ENCODE data around the gene CACNA2D1.

The CACNA2D1 gene

GRCh38 chr7:81937091-81937490 lies 506.5 kb downstream of the CACNA2D1 start:
- no peak overlapping the region for H3K27ac ChIP-seq (ENCODE audit: low read length)
- no peaks in the 10 kb centered on the region for H3K4me1 ChIP-seq (ENCODE audit: control insufficient read depth in 1 of 2, insufficient read depth in 2 of 2, low read length in 2 of 2)
- no peaks in the 10 kb centered on the region for H3K9me3 ChIP-seq (ENCODE audit: control insufficient read depth in 1 of 2, low read length in 2 of 2)
- no peak overlapping the region for H3K4me3 ChIP-seq (ENCODE audit: low read depth in 1 of 2, low read length in 2 of 2)
- H3K27me3 ChIP-seq (ENCODE audit: low read depth, low read length): no peaks in the 10 kb centered on the region
- H3K36me3 ChIP-seq (ENCODE audit: control insufficient read depth in 1 of 2, insufficient read depth in 2 of 2, low read length in 2 of 2): no peaks in the 10 kb centered on the region

GRCh38 chr7:81934596-81935301 lies 508.8 kb downstream of the CACNA2D1 start:
- no peaks in the 10 kb centered on the region for H3K4me1 ChIP-seq (ENCODE audit: control insufficient read depth in 1 of 2, insufficient read depth in 2 of 2, low read length in 2 of 2)
- no peaks in the 10 kb centered on the region for H3K27me3 ChIP-seq (ENCODE audit: low read depth, low read length)
- H3K9me3 ChIP-seq (ENCODE audit: control insufficient read depth in 1 of 2, low read length in 2 of 2): no peaks in the 10 kb centered on the region
- H3K27ac ChIP-seq (ENCODE audit: low read length): no peak overlapping the region
- H3K36me3 ChIP-seq (ENCODE audit: control insufficient read depth in 1 of 2, insufficient read depth in 2 of 2, low read length in 2 of 2): no peaks in the 10 kb centered on the region
- H3K4me3 ChIP-seq (ENCODE audit: low read depth in 1 of 2, low read length in 2 of 2): no peak overlapping the region

GRCh38 chr7:81932936-81933335 lies 510.6 kb downstream of the CACNA2D1 start:
- H3K36me3 ChIP-seq (ENCODE audit: control insufficient read depth in 1 of 2, insufficient read depth in 2 of 2, low read length in 2 of 2): no peaks in the 10 kb centered on the region
- H3K4me1 ChIP-seq (ENCODE audit: control insufficient read depth in 1 of 2, insufficient read depth in 2 of 2, low read length in 2 of 2): no peaks in the 10 kb centered on the region
- no peak overlapping the region for H3K27ac ChIP-seq (ENCODE audit: low read length)
- H3K27me3 ChIP-seq (ENCODE audit: low read depth, low read length): no peaks in the 10 kb centered on the region
- no peaks in the 10 kb centered on the region for H3K9me3 ChIP-seq (ENCODE audit: control insufficient read depth in 1 of 2, low read length in 2 of 2)
- no peak overlapping the region for H3K4me3 ChIP-seq (ENCODE audit: low read depth in 1 of 2, low read length in 2 of 2)

GRCh38 chr7:81929386-81929785 lies 514.2 kb downstream of the CACNA2D1 start:
- H3K9me3 ChIP-seq (ENCODE audit: control insufficient read depth in 1 of 2, low read length in 2 of 2): no peaks in the 10 kb centered on the region
- H3K36me3 ChIP-seq (ENCODE audit: control insufficient read depth in 1 of 2, insufficient read depth in 2 of 2, low read length in 2 of 2): no peaks in the 10 kb centered on the region
- H3K27me3 ChIP-seq (ENCODE audit: low read depth, low read length): no peaks in the 10 kb centered on the region
- H3K4me1 ChIP-seq (ENCODE audit: control insufficient read depth in 1 of 2, insufficient read depth in 2 of 2, low read length in 2 of 2): no peaks in the 10 kb centered on the region
- H3K4me3 ChIP-seq (ENCODE audit: low read depth in 1 of 2, low read length in 2 of 2): no peak overlapping the region
- no peak overlapping the region for H3K27ac ChIP-seq (ENCODE audit: low read length)

- H3K4me1 ChIP-seq (ENCODE audit: control insufficient read depth in 1 of 2, insufficient read depth in 2 of 2, low read length in 2 of 2): no peaks in the 10 kb centered on the region
- no peak overlapping the region for H3K4me3 ChIP-seq (ENCODE audit: low read depth in 1 of 2, low read length in 2 of 2)
- H3K9me3 ChIP-seq (ENCODE audit: control insufficient read depth in 1 of 2, low read length in 2 of 2): no peaks in the 10 kb centered on the region
- no peak overlapping the region for H3K27ac ChIP-seq (ENCODE audit: low read length)
- H3K27me3 ChIP-seq (ENCODE audit: low read depth, low read length): no peaks in the 10 kb centered on the region
- no peaks in the 10 kb centered on the region for H3K36me3 ChIP-seq (ENCODE audit: control insufficient read depth in 1 of 2, insufficient read depth in 2 of 2, low read length in 2 of 2)
Observed at GRCh38 chr7:81926154-81926553, 517.4 kb downstream of the CACNA2D1 start.

GRCh38 chr7:81925530-81925929 lies 518.0 kb downstream of the CACNA2D1 start:
- no peak overlapping the region for H3K27ac ChIP-seq (ENCODE audit: low read length)
- H3K4me1 ChIP-seq (ENCODE audit: control insufficient read depth in 1 of 2, insufficient read depth in 2 of 2, low read length in 2 of 2): no peaks in the 10 kb centered on the region
- H3K4me3 ChIP-seq (ENCODE audit: low read depth in 1 of 2, low read length in 2 of 2): no peak overlapping the region
- no peaks in the 10 kb centered on the region for H3K36me3 ChIP-seq (ENCODE audit: control insufficient read depth in 1 of 2, insufficient read depth in 2 of 2, low read length in 2 of 2)
- no peaks in the 10 kb centered on the region for H3K9me3 ChIP-seq (ENCODE audit: control insufficient read depth in 1 of 2, low read length in 2 of 2)
- H3K27me3 ChIP-seq (ENCODE audit: low read depth, low read length): no peaks in the 10 kb centered on the region

GRCh38 chr7:81924494-81924893 lies 519.1 kb downstream of the CACNA2D1 start:
- no peak overlapping the region for H3K4me3 ChIP-seq (ENCODE audit: low read depth in 1 of 2, low read length in 2 of 2)
- no peaks in the 10 kb centered on the region for H3K9me3 ChIP-seq (ENCODE audit: control insufficient read depth in 1 of 2, low read length in 2 of 2)
- no peaks in the 10 kb centered on the region for H3K27me3 ChIP-seq (ENCODE audit: low read depth, low read length)
- H3K4me1 ChIP-seq (ENCODE audit: control insufficient read depth in 1 of 2, insufficient read depth in 2 of 2, low read length in 2 of 2): no peaks in the 10 kb centered on the region
- H3K36me3 ChIP-seq (ENCODE audit: control insufficient read depth in 1 of 2, insufficient read depth in 2 of 2, low read length in 2 of 2): no peaks in the 10 kb centered on the region
- H3K27ac ChIP-seq (ENCODE audit: low read length): no peak overlapping the region

- Histone ChIP-seq H3K27me3 (ENCODE audit: low read depth, low read length) (no peaks in the 10 kb centered on the region), H3K9me3 (ENCODE audit: control insufficient read depth in 1 of 2, low read length in 2 of 2) (peaks cover 0 to 6% of the 10 kb centered on the region in 2 donors), H3K36me3 (ENCODE audit: control insufficient read depth in 1 of 2, insufficient read depth in 2 of 2, low read length in 2 of 2) (no peaks in the 10 kb centered on the region), H3K4me3 (ENCODE audit: low read depth in 1 of 2, low read length in 2 of 2) (no peak overlapping the region), H3K4me1 (ENCODE audit: control insufficient read depth in 1 of 2, insufficient read depth in 2 of 2, low read length in 2 of 2) (no peaks in the 10 kb centered on the region), H3K27ac (ENCODE audit: low read length) (no peak overlapping the region)
Observed at GRCh38 chr7:81919494-81919893, 524.1 kb downstream of the CACNA2D1 start.

GRCh38 chr7:81908220-81908619 lies 535.4 kb downstream of the CACNA2D1 start:
- Histone ChIP-seq H3K4me3 (ENCODE audit: low read depth in 1 of 2, low read length in 2 of 2) (no peak overlapping the region), H3K9me3 (ENCODE audit: control insufficient read depth in 1 of 2, low read length in 2 of 2) (peaks cover 0 to 11% of the 10 kb centered on the region in 2 donors), H3K36me3 (ENCODE audit: control insufficient read depth in 1 of 2, insufficient read depth in 2 of 2, low read length in 2 of 2) (no peaks in the 10 kb centered on the region), H3K27ac (ENCODE audit: low read length) (no peak overlapping the region), H3K4me1 (ENCODE audit: control insufficient read depth in 1 of 2, insufficient read depth in 2 of 2, low read length in 2 of 2) (no peaks in the 10 kb centered on the region), H3K27me3 (ENCODE audit: low read depth, low read length) (no peaks in the 10 kb centered on the region)

- Histone ChIP-seq H3K36me3 (ENCODE audit: control insufficient read depth in 1 of 2, insufficient read depth in 2 of 2, low read length in 2 of 2) (no peaks in the 10 kb centered on the region), H3K9me3 (ENCODE audit: control insufficient read depth in 1 of 2, low read length in 2 of 2) (peaks cover 0 to 7% of the 10 kb centered on the region in 2 donors), H3K4me3 (ENCODE audit: low read depth in 1 of 2, low read length in 2 of 2) (no peak overlapping the region), H3K4me1 (ENCODE audit: control insufficient read depth in 1 of 2, insufficient read depth in 2 of 2, low read length in 2 of 2) (no peaks in the 10 kb centered on the region), H3K27ac (ENCODE audit: low read length) (no peak overlapping the region), H3K27me3 (ENCODE audit: low read depth, low read length) (no peaks in the 10 kb centered on the region)
Observed at GRCh38 chr7:81903115-81903514, 540.5 kb downstream of the CACNA2D1 start.

- Histone ChIP-seq H3K4me1 (ENCODE audit: control insufficient read depth in 1 of 2, insufficient read depth in 2 of 2, low read length in 2 of 2) (no peaks in the 10 kb centered on the region), H3K27ac (ENCODE audit: low read length) (no peak overlapping the region), H3K27me3 (ENCODE audit: low read depth, low read length) (no peaks in the 10 kb centered on the region), H3K9me3 (ENCODE audit: control insufficient read depth in 1 of 2, low read length in 2 of 2) (peaks cover 0 to 9% of the 10 kb centered on the region in 2 donors), H3K4me3 (ENCODE audit: low read depth in 1 of 2, low read length in 2 of 2) (no peak overlapping the region), H3K36me3 (ENCODE audit: control insufficient read depth in 1 of 2, insufficient read depth in 2 of 2, low read length in 2 of 2) (no peaks in the 10 kb centered on the region)
Observed at GRCh38 chr7:81902536-81902935, 541.0 kb downstream of the CACNA2D1 start.
